T-cell (primary cell): ENCODE data around the gene CCDC97. TPM values are rescaled to one million over a fixed set of nuclear protein-coding genes. Genes with fewer than 3 reads are reported as not detected.
A peak's percentile ranks its signal among the peaks of the same experiment; 100 is the strongest.

Experiments
- ATAC-seq, 4 experiments: fragments of 200-7000 bp in 3 of 4; fragments of 150-1000 bp in 1 of 4; cut with Tn5 transposase; replicated peaks in 1 of 4; 1 replicate in 3 of 4; 2 replicates in 1 of 4; pipeline ENCODE4 v1.10.0; 2021; ENCODE audit warnings: moderate library complexity in 3 of 4, mild to moderate bottlenecking in 2 of 4, moderate number of reproducible peaks in 1 of 4
- CTCF ChIA-PET, 2 donors: fragments of 300-600 bp; sonication (Branson Sonifier 250); formaldehyde crosslinking; loops; one replicate each; lab custom pipeline; 2022; ENCODE audit warnings: antibody characterized with exemption in 2 of 2; lab: Charles Lee
- POLR2A ChIA-PET, 2 donors: fragments of 300-600 bp; sonication (Branson Sonifier 250); formaldehyde crosslinking; loops; one replicate each; lab custom pipeline; 2022; ENCODE audit warnings: antibody characterized with exemption in 2 of 2; lab: Charles Lee
- DNase-seq, 35 experiments: peaks; one replicate each; pipeline versions ENCODE4 v3.0.0 to v3.0.0-alpha.2; 2013 to 2023
- H3K27ac ChIP-seq: one replicate; pipeline ENCODE4 v1.5.1; 2013; ENCODE audit warnings: low read length
- H3K27me3 ChIP-seq, 2 experiments: replicated peaks in 1 of 2; 1 replicate in 1 of 2; 2 replicates in 1 of 2; pipeline versions ENCODE4 v1.6.1 to v1.7.0; 2013; ENCODE audit warnings: low read length in 1 of 2, mixed read lengths in 1 of 2; ENCODE audit not compliant: control insufficient read depth in 2 of 2, insufficient read depth in 2 of 2; ENCODE audit errors: extremely low read depth in 1 of 2
- H3K36me3 ChIP-seq, 2 donors: 1 replicate in 1 of 2; 2 replicates in 1 of 2; pipeline versions ENCODE4 v1.6.1 to v1.7.0; 2013; ENCODE audit warnings: low read length in 1 of 2; ENCODE audit not compliant: control insufficient read depth in 2 of 2, insufficient read depth in 1 of 2; ENCODE audit errors: extremely low read depth in 1 of 2
- H3K4me1 ChIP-seq, 2 experiments: 1 replicate in 1 of 2; 2 replicates in 1 of 2; pipeline versions ENCODE4 v1.6.1 to v1.7.0; 2013; ENCODE audit warnings: low read length in 2 of 2, mixed read lengths in 1 of 2; ENCODE audit not compliant: insufficient read depth in 2 of 2, control insufficient read depth in 1 of 2; ENCODE audit errors: extremely low read depth in 1 of 2
- H3K4me3 ChIP-seq, 2 donors: 1 replicate in 1 of 2; 2 replicates in 1 of 2; pipeline versions ENCODE4 v1.5.1 to v1.7.0; 2013; ENCODE audit warnings: mild to moderate bottlenecking in 2 of 2, low read length in 1 of 2, moderate library complexity in 1 of 2; ENCODE audit not compliant: control insufficient read depth in 1 of 2; ENCODE audit errors: extremely low read depth in 1 of 2
- H3K9me3 ChIP-seq: 2 replicates; pipeline ENCODE4 v1.7.0; 2013
- H3K27ac Mint-ChIP-seq, 2 donors: one replicate each; pipeline ENCODE4 v1.8.0; 2020 to 2021; ENCODE audit warnings: mild to moderate bottlenecking in 2 of 2, mixed read lengths in 2 of 2
- H3K27me3 Mint-ChIP-seq, 2 donors: one replicate each; pipeline ENCODE4 v1.8.0; 2021 to 2022; ENCODE audit warnings: mixed read lengths in 2 of 2
- H3K36me3 Mint-ChIP-seq: one replicate; pipeline ENCODE4 v1.8.0; 2021; ENCODE audit warnings: mixed read lengths
- H3K4me1 Mint-ChIP-seq, 3 donors: one replicate each; pipeline ENCODE4 v1.8.0; 2020 to 2022; ENCODE audit warnings: mixed read lengths in 3 of 3, mild to moderate bottlenecking in 1 of 3
- H3K4me3 Mint-ChIP-seq, 3 donors: one replicate each; pipeline ENCODE4 v1.8.0; 2020 to 2022; ENCODE audit warnings: mild to moderate bottlenecking in 3 of 3, mixed read lengths in 3 of 3, moderate library complexity in 3 of 3
- H3K9me3 Mint-ChIP-seq, 3 donors: one replicate each; pipeline ENCODE4 v1.8.0; 2020 to 2022; ENCODE audit warnings: mixed read lengths in 3 of 3
- WGBS: methylation state at CpG from one replicate; pipeline ENCODE4 v1.1.5; 2013; ENCODE audit warnings: missing lambda C conversion rate; ENCODE audit not compliant: insufficient coverage; 5-methylcytosine and 5-hydroxymethylcytosine counted together
- total RNA-seq, 35 experiments: library from RNA in 6 of 35; stranded (reverse) in 6 of 35; fragments of 120-200 nt in 1 of 35; gene quantifications; one replicate each; pipeline versions ENCODE4 v1.2.1 to v1.2.4 and lab custom pipeline; 2013 to 2026

The CCDC97 gene
- total RNA-seq, 5 donors from 2014 or later (not counting 1 experiment from before 2014, with no cell fraction given): 38.9 to 61.5 (median 55.1) TPM

DNA sequence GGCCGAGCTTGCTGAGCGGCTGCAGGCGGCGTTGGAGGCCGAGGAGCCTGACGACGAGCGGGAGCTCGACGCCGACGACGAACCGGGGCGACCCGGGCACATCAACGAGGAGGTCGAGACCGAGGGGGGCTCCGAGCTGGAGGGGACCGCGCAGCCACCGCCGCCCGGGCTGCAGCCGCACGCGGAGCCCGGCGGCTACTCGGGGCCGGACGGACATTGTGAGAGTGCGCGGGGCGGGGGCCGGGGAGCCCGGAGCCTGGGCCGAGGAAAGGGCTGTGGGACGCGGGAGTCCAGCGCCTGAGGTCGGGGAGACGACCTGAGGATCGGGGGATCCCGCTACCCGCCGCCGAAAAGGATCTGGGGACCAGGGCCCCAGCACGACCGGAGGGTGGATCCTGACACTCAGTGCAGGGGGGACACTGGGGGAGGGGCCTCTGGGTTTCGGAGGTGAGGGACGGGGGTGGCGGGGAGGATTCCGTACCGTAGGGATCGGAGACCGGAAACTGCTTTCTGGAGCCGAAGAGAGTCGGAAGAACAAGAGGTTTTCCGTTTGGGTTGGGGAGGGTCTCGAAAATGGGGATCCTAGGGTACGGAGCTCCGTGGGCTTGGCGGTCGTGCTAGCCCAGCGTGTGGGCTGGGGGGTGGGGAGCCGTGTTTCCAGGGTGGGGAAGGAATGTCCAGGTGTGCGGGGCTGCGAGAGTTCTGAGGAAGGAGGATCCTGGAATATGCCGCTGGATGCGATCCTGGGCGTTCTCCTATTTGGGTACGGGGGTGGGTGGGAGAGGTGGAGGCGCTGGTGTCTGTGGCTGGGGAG, 45.2 kb upstream of the CCDC97 start:
- Mint-ChIP-seq H3K4me1 (peaks cover 46 to 51% (median 48%) of the 10 kb centered on the region in 3 donors), H3K27ac (peak overlapping the region; percentile 99 to 100), H3K27me3 (no peaks in the 10 kb centered on the region), H3K9me3 (no peaks in the 10 kb centered on the region), H3K36me3 (peaks cover 18% of the 10 kb centered on the region), H3K4me3 (peak overlapping the region; percentile 92 to 100 (median 98))
- POLR2A ChIA-PET: interaction anchor here (0.5 to 2.7 kb wide), 13 partner anchors 10 to 840 kb away, joined by 3 to 33 read pairs (median 8); partner anchors contain the start of genes B9D2 (in 1 of the 2) and RAB4B (in 1 of the 2)
- Histone ChIP-seq H3K27me3 (no peaks in the 10 kb centered on the region), H3K27ac (peak overlapping the region; percentile 97), H3K9me3 (no peaks in the 10 kb centered on the region), H3K36me3 (peaks cover 4 to 26% of the 10 kb centered on the region in 2 donors), H3K4me1 (peaks cover 10 to 48% of the 10 kb centered on the region in 2 experiments), H3K4me3 (peak overlapping the region; percentile 60 to 93)
- ATAC-seq: peak in 1 of 4 experiments; percentile 0
- under 1% methylated on average over 72 of the region's 75 CpGs for WGBS
- CTCF ChIA-PET: interaction anchor here in 1 of 2 donors (0.6 to 4.4 kb wide), 6 partner anchors 37 to 620 kb away, joined by 3 to 52 read pairs (median 14); partner anchors contain the start of gene CCDC97
- peak; percentile 26 to 72 (median 53) for DNase-seq

- peak overlapping the region; percentile 97 for H3K27ac ChIP-seq
- peak in 4 of 35 experiments; percentile 10 to 36 (median 18) for DNase-seq
- Mint-ChIP-seq H3K36me3 (peaks cover 18% of the 10 kb centered on the region), H3K27ac (peak overlapping the region; percentile 95 to 99), H3K4me3 (peak overlapping the region; percentile 92 to 100 (median 98)), H3K27me3 (no peaks in the 10 kb centered on the region), H3K9me3 (no peaks in the 10 kb centered on the region), H3K4me1 (peaks cover 46 to 51% (median 48%) of the 10 kb centered on the region in 3 donors)
- peak overlapping the region; percentile 60 to 93 for H3K4me3 ChIP-seq
- H3K36me3 ChIP-seq: peaks cover 4 to 32% of the 10 kb centered on the region in 2 donors
- no peak for ATAC-seq
- POLR2A ChIA-PET: interaction anchor here in 1 of 2 donors (0.6 to 1.8 kb wide), 5 partner anchors 9 to 1287 kb away, joined by 3 to 4 read pairs (median 3); partner anchors contain the start of gene B9D2
- whole genome bisulfite sequencing: 22% methylated on average over 16 of the region's 17 CpGs
- no peaks in the 10 kb centered on the region for H3K27me3 ChIP-seq
- H3K9me3 ChIP-seq: no peaks in the 10 kb centered on the region
- CTCF ChIA-PET: interaction anchor here (0.6 to 3.7 kb wide), 5 partner anchors 25 to 1004 kb away, joined by 3 to 21 read pairs (median 4); partner anchors contain the start of gene CCDC97 (in 1 of the 2)
- H3K4me1 ChIP-seq: peaks cover 10 to 48% of the 10 kb centered on the region in 2 experiments
These were observed 44.4 kb upstream of the CCDC97 start for GRCh38 chr19:41265395-41266153.

- no peak overlapping the region for H3K27ac Mint-ChIP-seq
- no peaks in the 10 kb centered on the region for H3K27me3 Mint-ChIP-seq
- peaks cover 51% of the 10 kb centered on the region for H3K36me3 Mint-ChIP-seq
- ATAC-seq (no peak), DNase-seq (no peak)
- Histone ChIP-seq H3K27ac (no peak overlapping the region), H3K4me3 (no peak overlapping the region), H3K36me3 (peaks cover 26 to 67% of the 10 kb centered on the region in 2 donors), H3K9me3 (no peaks in the 10 kb centered on the region), H3K27me3 (no peaks in the 10 kb centered on the region), H3K4me1 (peaks cover 10 to 28% of the 10 kb centered on the region in 2 experiments)
- ChIA-PET CTCF (no interaction called here), POLR2A (no interaction called here)
- peaks cover 38% of the 10 kb centered on the region in 3 donors for H3K4me1 Mint-ChIP-seq
- no peaks in the 10 kb centered on the region for H3K9me3 Mint-ChIP-seq
- H3K4me3 Mint-ChIP-seq: no peak overlapping the region
- WGBS: 83% methylated on average over 1 of the region's 2 CpGs
These were observed 40.9 kb upstream of the CCDC97 start for GRCh38 chr19:41269055-41269454.

- CTCF ChIA-PET: no interaction called here
- peaks cover 56% of the 10 kb centered on the region for H3K36me3 Mint-ChIP-seq
These were observed 40.4 kb upstream of the CCDC97 start for GRCh38 chr19:41269571-41269970.

GRCh38 chr19:41273076-41273475, 36.9 kb upstream of the CCDC97 start:
- H3K36me3 Mint-ChIP-seq: peaks cover 62% of the 10 kb centered on the region
- no peaks in the 10 kb centered on the region for H3K27me3 ChIP-seq
- H3K4me3 ChIP-seq: no peak overlapping the region
- 100% methylated on average over 2 of the region's 6 CpGs for WGBS
- no peak for DNase-seq
- no peaks in the 10 kb centered on the region for H3K9me3 Mint-ChIP-seq
- H3K27ac Mint-ChIP-seq: peak overlapping the region in 1 of 2 donors; percentile 13
- POLR2A ChIA-PET: interaction anchor here in 1 of 2 donors (0.5 kb wide), 1 partner anchor 456 kb away, joined by 4 read pairs; no protein-coding TSS in a partner anchor
- H3K4me1 Mint-ChIP-seq: peaks cover 8 to 22% (median 10%) of the 10 kb centered on the region in 3 donors
- H3K4me1 ChIP-seq: no peaks in the 10 kb centered on the region
- CTCF ChIA-PET: no interaction called here
- no peaks in the 10 kb centered on the region for H3K27me3 Mint-ChIP-seq
- peaks cover 33 to 95% of the 10 kb centered on the region in 2 donors for H3K36me3 ChIP-seq
- no peak overlapping the region for H3K4me3 Mint-ChIP-seq
- ATAC-seq: peak in 1 of 4 experiments; percentile 17
- H3K9me3 ChIP-seq: no peaks in the 10 kb centered on the region
- H3K27ac ChIP-seq: no peak overlapping the region

More at GRCh38 chr19:41269571-41269970, 40.4 kb upstream of the CCDC97 start:
- no peak overlapping the region for H3K4me3 Mint-ChIP-seq
- H3K4me3 ChIP-seq: no peak overlapping the region
- H3K27ac ChIP-seq: no peak overlapping the region
- no peaks in the 10 kb centered on the region for H3K9me3 ChIP-seq
- POLR2A ChIA-PET: interaction anchor here in 1 of 2 donors (0.6 kb wide), 1 partner anchor 69 kb away, joined by 3 read pairs; no protein-coding TSS in a partner anchor
- H3K36me3 ChIP-seq: peaks cover 26 to 72% of the 10 kb centered on the region in 2 donors
- H3K4me1 Mint-ChIP-seq: peaks cover 38% of the 10 kb centered on the region in 3 donors
- no peak for DNase-seq
- H3K27me3 ChIP-seq: no peaks in the 10 kb centered on the region
- peak overlapping the region in 1 of 2 donors; percentile 34 for H3K27ac Mint-ChIP-seq
- WGBS: no CpG with 5 or more reads among the region's 5 CpGs
- H3K9me3 Mint-ChIP-seq: no peaks in the 10 kb centered on the region
- peaks cover 10 to 28% of the 10 kb centered on the region in 2 experiments for H3K4me1 ChIP-seq
- no peak for ATAC-seq
- no peaks in the 10 kb centered on the region for H3K27me3 Mint-ChIP-seq
